Limb (tissue), 2 donors: ENCODE data around the gene RARG.
"Not testable (repeated sequence)": the region's sequence is repeated elsewhere in the genome, so short reads cannot be mapped to it uniquely, and the experiment has no call there.

Experiments used
- DNase-seq, 2 donors: peaks; one replicate each; pipeline ENCODE4 v3.0.0-alpha.2; 2016; ENCODE audit errors: extremely low spot score in 2 of 2

RARG gene

DNA sequence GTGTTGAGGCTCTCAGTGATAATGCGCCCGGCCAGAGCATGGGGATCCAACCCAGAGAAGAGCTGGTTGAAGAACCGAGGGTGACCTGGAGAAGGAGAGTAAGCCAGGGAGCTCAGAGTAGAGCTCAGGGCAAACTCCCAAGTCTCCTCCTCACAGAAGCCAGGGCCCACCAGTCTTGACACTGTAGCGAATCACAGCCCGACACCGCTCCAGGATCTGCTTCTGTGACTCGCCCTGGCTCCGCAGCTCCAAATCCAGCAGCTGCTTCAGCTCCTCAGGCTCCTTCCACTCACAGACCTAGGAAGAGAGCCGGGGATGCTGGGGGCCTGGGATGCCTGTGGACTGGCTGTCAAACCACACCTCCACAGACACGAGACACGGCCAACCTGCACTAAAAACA is 59.7 kb downstream of the RARG start:
- DNase-seq, result no peak

DNA sequence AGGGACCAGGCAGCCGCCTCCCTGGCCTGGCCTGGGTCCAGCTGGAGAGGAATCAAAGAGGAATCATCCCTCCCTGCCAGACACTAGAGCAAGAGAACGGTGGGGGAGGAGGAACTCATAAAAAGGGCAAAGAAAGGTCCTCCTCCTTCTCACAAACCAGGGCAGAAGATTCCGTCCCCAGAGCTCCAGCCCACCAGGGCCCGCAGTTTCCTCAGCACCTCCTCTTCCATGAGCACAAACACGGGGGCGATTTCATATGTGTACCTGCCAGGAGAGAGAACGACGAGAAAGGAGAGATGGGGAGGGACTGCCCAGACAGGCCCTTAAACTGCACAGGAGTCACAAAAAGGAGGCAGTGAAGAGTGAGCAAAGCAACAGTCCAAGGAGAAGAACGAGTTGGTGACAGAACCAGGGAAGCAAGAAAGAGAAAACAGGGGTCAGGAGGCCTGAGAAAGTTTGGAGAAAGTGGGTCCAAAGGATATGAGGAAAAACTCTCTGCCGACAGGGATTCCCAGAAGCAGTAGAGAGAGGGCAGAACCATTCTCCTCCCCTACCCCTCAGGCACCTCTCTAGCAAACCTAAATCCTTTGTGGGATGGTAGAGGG is 60.2 kb downstream of the RARG start:
- no peak for DNase-seq

DNA sequence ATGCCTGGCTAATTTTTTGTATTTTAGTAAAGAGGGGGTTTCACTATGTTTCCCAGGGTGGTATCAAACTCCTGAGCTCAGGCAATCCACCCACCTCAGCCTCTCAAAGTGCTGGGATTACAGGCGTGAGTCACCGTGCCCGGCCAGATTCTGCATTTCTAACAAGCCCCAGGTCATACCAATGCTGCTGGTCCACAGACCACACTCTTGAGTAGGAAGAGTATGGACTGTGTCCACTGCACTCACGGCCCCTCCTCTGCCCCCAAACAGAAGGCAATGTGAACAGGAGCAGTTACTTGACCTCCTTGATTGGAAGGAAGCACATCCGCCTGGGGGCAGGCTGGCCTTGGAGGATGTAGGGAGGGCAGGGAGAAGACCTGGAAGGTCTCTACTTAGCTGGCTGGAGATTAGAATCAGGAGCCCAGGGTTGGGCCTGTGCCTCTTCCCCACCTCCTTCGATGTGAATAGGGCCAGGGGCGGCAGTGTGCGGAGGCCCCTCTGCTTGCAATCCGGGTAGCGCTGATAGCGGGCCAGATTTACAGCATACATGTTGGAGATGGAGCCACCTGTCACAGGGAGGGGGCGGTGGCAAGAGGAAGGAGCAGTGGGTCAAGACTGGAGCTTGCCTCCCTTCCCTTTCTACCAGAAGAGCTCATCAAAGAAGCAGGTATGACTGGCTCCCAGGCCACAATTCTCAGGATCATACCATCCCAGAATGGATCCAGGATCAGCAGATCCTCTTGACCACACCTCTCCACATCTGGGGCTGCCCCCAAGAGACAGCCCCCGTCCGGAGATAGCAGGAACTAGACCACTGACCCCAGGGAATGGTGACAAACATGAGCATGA is 60.9 kb downstream of the RARG start:
- no peak for DNase-seq

DNA sequence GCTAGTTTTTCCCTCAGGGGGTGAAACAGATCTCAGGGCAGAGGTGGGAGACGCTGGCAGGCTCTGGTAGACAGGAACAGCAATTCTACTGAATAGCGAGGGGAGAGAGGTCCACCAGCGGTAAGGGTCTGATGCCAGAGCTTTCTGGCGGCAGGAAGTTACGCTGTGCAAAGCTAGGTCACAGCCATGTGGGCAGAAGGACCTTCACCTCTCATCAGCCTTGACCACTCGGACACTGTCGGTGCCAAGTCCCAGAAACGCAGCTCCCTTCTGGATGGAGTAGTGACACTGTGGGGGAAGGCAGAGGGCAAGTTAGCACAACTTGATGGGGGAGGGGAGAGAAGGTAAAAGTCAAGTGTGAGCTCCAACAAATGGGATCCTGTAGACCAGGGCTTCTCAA is 61.8 kb downstream of the RARG start:
- DNase-seq, result no peak

DNA sequence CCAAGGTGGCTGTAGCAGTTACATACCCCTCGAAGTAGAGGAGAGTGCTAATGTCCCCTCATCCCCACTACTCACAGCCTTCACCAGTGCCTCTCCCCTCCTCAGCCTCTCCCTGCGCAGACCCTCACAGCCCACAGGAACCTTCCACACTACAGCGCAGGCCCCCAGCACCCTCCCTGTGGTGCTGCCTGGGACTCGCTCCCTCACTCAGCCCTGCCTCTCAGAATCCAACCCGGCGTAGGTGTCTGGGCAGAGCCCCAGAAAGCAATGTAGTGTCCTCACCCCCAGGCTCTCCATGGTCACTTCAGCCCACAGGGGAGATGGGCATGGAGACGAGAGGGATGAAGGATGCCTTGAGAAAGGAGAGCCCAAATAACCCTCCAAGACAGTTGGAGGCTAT is 62.4 kb downstream of the RARG start:
- no peak for DNase-seq

DNA sequence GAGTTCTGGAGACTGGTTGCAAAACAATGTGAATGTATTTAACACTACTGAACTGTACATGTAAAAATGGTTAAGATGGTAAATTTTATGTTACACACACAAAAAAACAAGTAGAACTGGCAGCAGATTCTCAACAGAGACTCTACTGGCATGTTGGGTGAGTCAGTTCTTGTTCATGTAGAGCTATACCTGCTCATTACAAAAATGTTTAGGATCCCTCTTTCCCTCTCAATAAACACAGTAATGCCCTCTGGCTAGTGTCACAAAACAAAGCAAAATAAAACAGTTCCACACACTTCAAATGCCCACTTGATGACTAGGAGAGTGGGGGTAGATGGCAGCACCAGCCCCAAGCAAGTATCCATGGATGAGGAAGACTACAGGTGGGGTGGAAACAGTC is 65.2 kb downstream of the RARG start:
- DNase-seq, result no peak

DNA sequence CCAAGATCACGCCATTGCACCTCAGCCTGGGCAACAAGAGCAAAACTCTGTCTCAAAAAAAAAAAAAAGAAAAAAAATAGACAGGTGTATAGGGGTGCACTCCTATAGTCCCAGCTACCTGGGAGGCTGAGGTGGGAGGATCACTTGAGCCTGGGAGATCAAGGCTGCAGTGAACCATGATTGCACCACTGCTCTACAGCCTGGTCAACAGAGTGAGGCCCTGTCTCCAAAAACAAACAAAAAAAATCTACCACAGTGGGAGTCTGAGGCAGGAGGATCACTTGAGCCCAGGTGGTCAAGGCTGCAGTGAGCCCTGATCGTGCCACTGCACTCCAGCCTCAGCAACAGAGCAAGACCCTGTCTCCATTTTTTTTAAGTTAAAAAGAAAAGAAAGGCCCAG is 69.0 kb downstream of the RARG start:
- not testable (repeated sequence) for DNase-seq

DNA sequence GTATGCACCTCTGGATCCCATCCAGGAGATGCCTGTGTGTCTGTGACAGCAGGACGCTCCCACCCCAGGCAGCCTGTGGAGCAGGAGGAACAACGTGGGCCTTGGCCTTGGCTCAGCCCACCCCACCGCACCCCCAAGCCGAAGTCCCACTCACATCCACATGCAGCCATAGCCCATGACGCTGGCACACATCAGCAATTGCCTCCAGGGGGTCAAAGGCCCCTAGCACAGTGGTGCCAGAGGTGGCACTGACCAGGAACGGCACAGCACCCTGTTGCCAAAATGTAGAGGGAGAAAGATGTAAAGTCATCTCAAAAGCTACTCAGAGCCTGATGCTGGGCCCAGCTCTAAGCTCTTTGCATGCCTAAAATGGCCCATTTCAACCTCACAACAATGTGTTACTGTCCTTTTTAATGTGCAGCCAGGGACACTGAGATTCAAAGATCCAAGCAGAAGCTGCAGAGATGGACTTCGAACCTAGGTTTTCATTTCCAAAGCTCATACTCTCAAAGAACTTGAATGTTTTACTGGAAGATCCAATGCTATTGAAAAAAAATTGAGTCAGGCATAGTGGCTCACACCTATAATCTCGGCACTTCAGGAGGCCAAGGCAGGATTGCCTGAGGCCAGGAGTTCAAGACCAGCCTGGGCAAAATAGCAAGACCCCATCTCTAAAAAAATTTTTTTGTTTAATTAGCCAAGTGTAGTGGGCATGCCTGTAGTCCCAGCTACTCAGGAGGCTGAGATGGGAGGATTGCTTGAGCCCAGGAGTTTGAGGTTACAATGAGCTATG is 70.7 kb downstream of the RARG start:
- no peak for DNase-seq

DNA sequence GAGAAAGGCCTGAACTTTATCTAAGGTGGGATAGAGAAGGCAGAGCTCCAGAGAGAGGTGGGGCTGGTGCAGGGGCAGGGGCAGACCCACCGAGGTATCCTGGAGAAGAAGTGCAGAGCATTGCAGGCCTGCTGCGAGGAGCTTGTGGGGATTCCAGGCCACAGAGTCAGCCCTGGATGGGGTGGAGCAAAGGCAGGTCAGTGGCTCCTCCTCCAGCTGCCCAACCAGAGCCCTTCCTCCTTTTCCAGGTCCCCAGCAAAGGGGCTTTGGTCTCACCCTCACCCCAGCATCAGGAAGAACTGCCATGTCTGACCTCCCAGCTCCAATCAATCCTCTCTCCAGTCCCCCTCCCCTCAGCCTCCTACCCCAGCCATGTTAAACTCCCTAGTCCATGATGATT is 71.3 kb downstream of the RARG start:
- no peak for DNase-seq
